ENCODE measurements around the gene YY1AP1.
"Not testable (repeated sequence)": the region's sequence is repeated elsewhere in the genome, so short reads cannot be mapped to it uniquely, and the experiment has no call there.

DNA sequence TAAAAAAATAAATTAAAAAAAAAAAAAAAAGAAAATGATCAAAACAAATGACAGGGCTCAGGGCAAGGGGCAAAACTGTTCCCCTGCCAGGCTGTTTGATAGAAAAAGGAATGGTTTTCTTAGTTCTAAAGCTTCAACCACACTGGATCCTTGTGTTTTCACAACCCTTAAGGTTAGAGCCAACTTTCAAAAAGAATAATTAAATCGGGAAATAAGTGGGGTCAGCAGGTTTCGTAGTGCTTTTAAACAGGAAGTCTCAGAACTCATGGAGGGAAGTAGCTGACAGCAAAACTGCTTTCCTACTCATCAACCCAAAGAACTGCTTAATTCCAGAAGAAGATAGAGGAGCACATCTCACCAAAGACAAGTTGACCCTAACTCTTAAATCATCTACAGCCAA lies 13.1 kb upstream of the YY1AP1 start:
- TF ChIP-seq POLR2A (IDR thresholded peaks at IDR 0.05) = not testable (repeated sequence)
- TF ChIP-seq, protein P1, sequence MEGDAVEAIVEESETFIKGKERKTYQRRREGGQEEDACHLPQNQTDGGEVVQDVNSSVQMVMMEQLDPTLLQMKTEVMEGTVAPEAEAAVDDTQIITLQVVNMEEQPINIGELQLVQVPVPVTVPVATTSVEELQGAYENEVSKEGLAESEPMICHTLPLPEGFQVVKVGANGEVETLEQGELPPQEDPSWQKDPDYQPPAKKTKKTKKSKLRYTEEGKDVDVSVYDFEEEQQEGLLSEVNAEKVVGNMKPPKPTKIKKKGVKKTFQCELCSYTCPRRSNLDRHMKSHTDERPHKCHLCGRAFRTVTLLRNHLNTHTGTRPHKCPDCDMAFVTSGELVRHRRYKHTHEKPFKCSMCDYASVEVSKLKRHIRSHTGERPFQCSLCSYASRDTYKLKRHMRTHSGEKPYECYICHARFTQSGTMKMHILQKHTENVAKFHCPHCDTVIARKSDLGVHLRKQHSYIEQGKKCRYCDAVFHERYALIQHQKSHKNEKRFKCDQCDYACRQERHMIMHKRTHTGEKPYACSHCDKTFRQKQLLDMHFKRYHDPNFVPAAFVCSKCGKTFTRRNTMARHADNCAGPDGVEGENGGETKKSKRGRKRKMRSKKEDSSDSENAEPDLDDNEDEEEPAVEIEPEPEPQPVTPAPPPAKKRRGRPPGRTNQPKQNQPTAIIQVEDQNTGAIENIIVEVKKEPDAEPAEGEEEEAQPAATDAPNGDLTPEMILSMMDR (IDR thresholded peaks at IDR 0.05) = not testable (repeated sequence)

Measured in esophagus squamous epithelium (tissue), 4 donors.